DOHH2 (cell line): Measurements from ENCODE around the gene ACO1.

Source experiments
- CTCF ChIP-seq: fragments of 200-600 bp; sonication (generic); IDR thresholded peaks from one replicate; pipeline ENCODE4 v1.5.1; 2014; ENCODE audit warnings: antibody characterized with exemption, mild to moderate bottlenecking, low read depth, low read length; ENCODE audit not compliant: poor library complexity, severe bottlenecking
- EZH2phosphoT487 ChIP-seq: fragments of 200-600 bp; sonication (generic); IDR thresholded peaks from 2 replicates; pipeline ENCODE4 v1.6.1; 2017; ENCODE audit warnings: borderline replicate concordance, mild to moderate bottlenecking, antibody characterized with exemption, low read length, moderate library complexity, mixed read lengths

- no peak for TF ChIP-seq CTCF
- no peak for TF ChIP-seq EZH2phosphoT487
Measured at GRCh38 chr9:32345243-32345642, 39.2 kb upstream of the ACO1 start.
